ENCODE data around the gene IGF2R. TPM values are rescaled to one million over a fixed set of nuclear protein-coding genes. Genes with fewer than 3 reads are reported as not detected.

Gene IGF2R
- total RNA-seq, 4 donors from 2014 or later: 56.6 to 134 (median 108) TPM

DNA sequence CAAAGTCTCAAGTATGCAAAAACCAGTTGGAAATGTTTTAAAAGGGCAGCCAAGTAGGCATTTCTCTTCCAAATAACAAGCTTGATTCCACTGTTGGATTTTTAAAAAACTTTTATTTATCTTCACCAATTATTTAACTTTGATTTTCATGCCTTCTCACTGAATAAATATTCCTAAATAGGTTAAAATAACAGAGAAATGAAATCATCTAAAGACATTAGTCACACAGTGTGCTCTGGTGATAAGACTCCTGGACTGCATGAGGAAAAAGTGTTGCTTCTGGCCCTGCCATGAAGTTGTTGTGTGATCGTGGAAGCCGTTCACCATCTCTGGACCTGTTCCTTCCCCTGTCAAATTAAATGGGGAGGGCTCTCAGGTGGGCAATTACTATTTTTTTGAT lies 33.8 kb upstream of the IGF2R start:
- no peak overlapping the region for H3K27ac ChIP-seq
- ATAC-seq (no peak), DNase-seq (no peak)
- H3K4me3 ChIP-seq: no peak overlapping the region
- in situ Hi-C loops (cut with MboI; ENCODE audit: low sequenced_read_pairs in 4 of 4): loop anchor here in 1 of 4 donors (10.0 kb wide), 1 partner anchor 70 kb away; no protein-coding TSS in a partner anchor
- H3K36me3 ChIP-seq: no peaks in the 10 kb centered on the region
- no peaks in the 10 kb centered on the region for H3K27me3 ChIP-seq
- intact Hi-C loops (cut with DNase I; ENCODE audit: low total_unique reads): no loop called here
- no peaks in the 10 kb centered on the region for H3K9me3 ChIP-seq
- no peaks in the 10 kb centered on the region for H3K4me1 ChIP-seq
- no peak for TF ChIP-seq POLR2A (IDR thresholded peaks at IDR 0.05)
- TF ChIP-seq, protein P1, sequence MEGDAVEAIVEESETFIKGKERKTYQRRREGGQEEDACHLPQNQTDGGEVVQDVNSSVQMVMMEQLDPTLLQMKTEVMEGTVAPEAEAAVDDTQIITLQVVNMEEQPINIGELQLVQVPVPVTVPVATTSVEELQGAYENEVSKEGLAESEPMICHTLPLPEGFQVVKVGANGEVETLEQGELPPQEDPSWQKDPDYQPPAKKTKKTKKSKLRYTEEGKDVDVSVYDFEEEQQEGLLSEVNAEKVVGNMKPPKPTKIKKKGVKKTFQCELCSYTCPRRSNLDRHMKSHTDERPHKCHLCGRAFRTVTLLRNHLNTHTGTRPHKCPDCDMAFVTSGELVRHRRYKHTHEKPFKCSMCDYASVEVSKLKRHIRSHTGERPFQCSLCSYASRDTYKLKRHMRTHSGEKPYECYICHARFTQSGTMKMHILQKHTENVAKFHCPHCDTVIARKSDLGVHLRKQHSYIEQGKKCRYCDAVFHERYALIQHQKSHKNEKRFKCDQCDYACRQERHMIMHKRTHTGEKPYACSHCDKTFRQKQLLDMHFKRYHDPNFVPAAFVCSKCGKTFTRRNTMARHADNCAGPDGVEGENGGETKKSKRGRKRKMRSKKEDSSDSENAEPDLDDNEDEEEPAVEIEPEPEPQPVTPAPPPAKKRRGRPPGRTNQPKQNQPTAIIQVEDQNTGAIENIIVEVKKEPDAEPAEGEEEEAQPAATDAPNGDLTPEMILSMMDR (IDR thresholded peaks at IDR 0.05 in 4 of 5, conservative IDR thresholded peaks at IDR 0.05 in 1 of 5): no peak

DNA sequence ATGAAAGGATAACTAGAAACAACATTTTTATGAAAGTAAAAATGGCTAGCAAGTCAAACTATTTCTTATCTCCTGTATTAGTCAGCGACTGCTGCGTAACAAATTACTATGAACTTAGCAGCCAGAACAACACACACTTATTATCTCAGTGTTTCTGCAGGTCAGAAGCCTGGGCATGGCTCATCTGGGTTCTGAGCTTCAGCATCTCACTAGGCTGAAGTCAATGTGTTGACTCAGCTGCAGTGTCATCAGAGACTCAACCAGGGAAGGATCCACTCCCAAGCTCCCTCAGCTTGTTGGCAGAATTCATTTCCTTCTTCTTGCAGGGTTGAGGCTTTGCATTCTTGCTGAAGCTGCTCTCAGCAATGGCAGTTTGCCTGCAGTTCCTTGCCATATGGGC lies 33.2 kb upstream of the IGF2R start:
- DNase-seq: no peak
- no peaks in the 10 kb centered on the region for H3K27me3 ChIP-seq
- in situ Hi-C loops (cut with MboI; ENCODE audit: low sequenced_read_pairs in 4 of 4): loop anchor here in 1 of 4 donors (10.0 kb wide), 1 partner anchor 71 kb away; no protein-coding TSS in a partner anchor
- no peaks in the 10 kb centered on the region for H3K9me3 ChIP-seq
- H3K4me1 ChIP-seq: no peaks in the 10 kb centered on the region
- TF ChIP-seq, protein P1 (IDR thresholded peaks at IDR 0.05 in 4 of 5, conservative IDR thresholded peaks at IDR 0.05 in 1 of 5): no peak
- no peak for TF ChIP-seq POLR2A (IDR thresholded peaks at IDR 0.05)
- H3K36me3 ChIP-seq: no peaks in the 10 kb centered on the region
- H3K27ac ChIP-seq: no peak overlapping the region
- intact Hi-C loops (cut with DNase I; ENCODE audit: low total_unique reads): no loop called here
- no peak overlapping the region for H3K4me3 ChIP-seq
- no peak for ATAC-seq

DNA sequence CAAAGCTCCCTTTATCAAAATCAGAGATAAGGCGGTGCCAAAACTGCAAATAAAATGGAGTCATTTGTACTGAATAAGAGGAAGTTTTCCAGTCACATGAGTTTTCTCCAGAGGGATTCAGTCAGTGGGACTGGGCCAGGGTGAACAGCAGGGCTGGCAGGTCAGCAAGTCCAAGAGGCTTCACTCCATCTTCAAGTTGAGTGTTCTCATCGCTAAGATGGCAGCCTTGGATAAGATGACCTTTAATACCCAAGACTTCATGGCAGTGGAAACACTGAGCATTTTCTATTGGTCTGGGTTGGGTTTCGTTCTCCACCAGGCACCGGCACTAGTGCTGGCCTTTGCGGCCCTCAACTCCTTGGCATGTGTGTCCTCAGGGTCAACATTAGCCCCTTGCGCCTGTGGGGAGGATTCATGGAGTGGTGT lies 29.3 kb upstream of the IGF2R start:
- in situ Hi-C loops (cut with MboI; ENCODE audit: low sequenced_read_pairs in 4 of 4): loop anchor here in 2 of 4 donors (5.0 to 10.0 kb wide), 2 partner anchors 72 to 75 kb away; no protein-coding TSS in a partner anchor
- DNase-seq: no peak

DNA sequence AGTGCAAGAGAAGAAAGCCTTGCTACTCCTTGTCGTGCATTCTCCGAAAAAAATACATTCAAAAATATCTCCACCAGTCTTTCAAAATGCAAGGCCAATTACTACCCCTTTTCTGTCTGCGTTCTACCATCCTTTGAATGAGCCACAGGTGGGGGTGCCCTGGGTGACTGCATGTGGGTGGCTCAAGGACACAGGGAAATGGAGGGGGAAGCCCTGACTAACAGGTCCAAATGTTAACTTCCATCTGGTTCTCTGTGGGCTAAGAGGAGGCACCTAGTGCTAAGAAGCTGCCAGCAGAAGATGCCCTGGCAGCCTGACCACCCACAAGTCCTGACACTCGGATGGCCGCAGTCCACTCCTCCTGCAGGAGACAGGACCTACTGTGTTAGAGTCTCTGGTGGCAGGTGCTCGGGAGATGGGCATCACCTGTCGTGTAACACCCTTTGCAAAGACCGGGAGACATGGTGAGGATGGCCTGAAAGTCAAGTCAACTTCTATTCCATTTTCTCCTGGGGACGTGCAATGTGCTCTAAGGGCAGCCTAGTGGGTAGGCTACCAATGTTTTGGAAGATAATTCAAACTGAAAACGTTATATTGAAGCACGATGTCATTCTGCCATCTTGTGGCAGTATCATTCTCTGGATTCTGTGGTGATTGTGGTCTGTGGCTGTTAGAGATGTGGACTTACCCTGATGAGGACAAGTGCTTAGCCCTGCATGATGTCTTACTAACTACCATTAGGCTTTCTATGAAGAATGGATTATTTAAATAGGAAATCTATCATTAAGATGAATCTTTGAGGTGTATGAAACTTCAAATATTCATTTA lies 27.4 kb upstream of the IGF2R start:
- no peaks in the 10 kb centered on the region for H3K9me3 ChIP-seq
- no peak overlapping the region for H3K27ac ChIP-seq
- H3K36me3 ChIP-seq: no peaks in the 10 kb centered on the region
- no peaks in the 10 kb centered on the region for H3K27me3 ChIP-seq
- in situ Hi-C loops (cut with MboI; ENCODE audit: low sequenced_read_pairs in 4 of 4) (loop anchor here in 1 of 4 donors (5.0 kb wide), 1 partner anchor 74 kb away; no protein-coding TSS in a partner anchor), intact Hi-C loops (cut with DNase I; ENCODE audit: low total_unique reads) (loop anchor here (1.0 kb wide), 1 partner anchor 78 kb away; no protein-coding TSS in a partner anchor)
- ATAC-seq: peak; percentile 36 to 62
- no peak overlapping the region for H3K4me3 ChIP-seq
- no peak for DNase-seq
- H3K4me1 ChIP-seq: peaks cover 0 to 6% of the 10 kb centered on the region in 2 donors
- no peak for TF ChIP-seq POLR2A (IDR thresholded peaks at IDR 0.05)
- TF ChIP-seq, protein P1 (IDR thresholded peaks at IDR 0.05 in 4 of 5, conservative IDR thresholded peaks at IDR 0.05 in 1 of 5): peak in 4 of 5 experiments; percentile 33 to 58 (median 54)

More for the DNA sequence above, 29.3 kb upstream of the IGF2R start:
- Histone ChIP-seq H3K36me3 (no peaks in the 10 kb centered on the region), H3K27ac (no peak overlapping the region), H3K4me1 (peaks cover 0 to 6% of the 10 kb centered on the region in 2 donors), H3K27me3 (no peaks in the 10 kb centered on the region), H3K9me3 (no peaks in the 10 kb centered on the region), H3K4me3 (no peak overlapping the region)
- intact Hi-C loops (cut with DNase I; ENCODE audit: low total_unique reads): no loop called here
- TF ChIP-seq, protein P1 (IDR thresholded peaks at IDR 0.05 in 4 of 5, conservative IDR thresholded peaks at IDR 0.05 in 1 of 5): no peak
- no peak for TF ChIP-seq POLR2A (IDR thresholded peaks at IDR 0.05)
- ATAC-seq: no peak

All from gastrocnemius medialis (tissue), 4 donors.